Heart right ventricle (tissue), 16 donors: Measurements from ENCODE around the gene CELF4. TPM values are rescaled to one million over a fixed set of nuclear protein-coding genes. Genes with fewer than 3 reads are reported as not detected.

Source experiments
- ATAC-seq, 8 donors: fragments of 200-7000 bp; cut with Tn5 transposase; one replicate each; pipeline ENCODE4 v1.9.1; 2020; ENCODE audit warnings: mild to moderate bottlenecking in 8 of 8, moderate library complexity in 8 of 8, moderate number of reproducible peaks in 1 of 8
- DNase-seq, 2 donors: peaks; one replicate each; pipeline ENCODE4 v3.0.0-alpha.2; 2020
- H3K27ac ChIP-seq, 10 donors: fragments of 200-600 bp; sonication (generic) in 2 of 10; one replicate each; pipeline versions ENCODE4 v1.5.0 to v1.8.0; 2020 to 2022; ENCODE audit warnings: mild to moderate bottlenecking in 3 of 10
- H3K27me3 ChIP-seq, 7 donors: fragments of 200-600 bp; one replicate each; pipeline ENCODE4 v1.8.0; 2021 to 2022; ENCODE audit warnings: mild to moderate bottlenecking in 2 of 7
- H3K36me3 ChIP-seq, 9 donors: fragments of 200-600 bp; sonication (generic) in 1 of 9; one replicate each; pipeline versions ENCODE4 v1.5.0 to v1.8.0; 2020 to 2022; ENCODE audit warnings: mild to moderate bottlenecking in 2 of 9
- H3K4me1 ChIP-seq, 9 donors: fragments of 200-600 bp; sonication (generic) in 1 of 9; one replicate each; pipeline versions ENCODE4 v1.5.0 to v1.8.0; 2020 to 2022; ENCODE audit warnings: mild to moderate bottlenecking in 4 of 9
- H3K4me3 ChIP-seq, 10 donors: fragments of 200-600 bp; sonication (generic) in 2 of 10; one replicate each; pipeline versions ENCODE4 v1.5.0 to v1.8.0; 2020 to 2022; ENCODE audit warnings: mild to moderate bottlenecking in 7 of 10, moderate library complexity in 2 of 10
- H3K9me3 ChIP-seq, 11 donors: fragments of 200-600 bp in 10 of 11; sonication (generic) in 2 of 11; one replicate each; pipeline versions ENCODE4 v1.5.0 to v1.8.0; 2013 to 2022; ENCODE audit warnings: mild to moderate bottlenecking in 2 of 11, control low read depth in 1 of 11, moderate library complexity in 1 of 11
- CTCF ChIP-seq, 9 donors: fragments of 200-600 bp; sonication (generic) in 2 of 9; IDR thresholded peaks; one replicate each; pipeline versions ENCODE4 v1.5.0 to v1.8.0; 2021 to 2022; ENCODE audit warnings: antibody characterized with exemption in 9 of 9, mild to moderate bottlenecking in 5 of 9, moderate library complexity in 1 of 9
- WGBS, 2 donors: extraction: QIAGEN DNeasy Blood & Tissue Kit; methylation state at CpG; one replicate each; pipeline ENCODE4 v1.1.7; 2013; ENCODE audit warnings: inconsistent platforms in 1 of 2; 5-methylcytosine and 5-hydroxymethylcytosine counted together
- intact Hi-C, 10 donors: fragments of 100-400 bp; cut with DNase I; formaldehyde crosslinking; loops; one replicate each; pipeline versions ENCODE4 v1.11.1 to v1.14.2; 2022
- polyA plus RNA-seq, 2 donors: library from polyadenylated mRNA; stranded (reverse); fragments of 200-250 nt; gene quantifications; one replicate each; pipeline ENCODE4 v1.2.3, GENCODE V29; 2013
- total RNA-seq, 10 donors: library from RNA; stranded (reverse); fragmentation: NEBNext Ultra II Directional in 3 of 10; extraction: Animal tissue kit (Norgen Biotek cat#: 25700) in 3 of 10; gene quantifications; one replicate each; pipeline versions ENCODE4 v1.2.1 to v1.2.4, GENCODE V29; 2021 to 2023
- donor health status: Arrhythmogenic right ventricular cardiomyopathy.
- donor health status: ischemic (EF 13 %, LVEDD 7.1; RV severe dilation, severe dysfunction).
- donor health status: healthy with polysubstance abuse.
- donor health status: DM: no; HTN: yes; CAD: no.
- donor health status: DM: no; HTN: no; CAD: no.
- donor health status: ischemic (EF 25% LVEDD 6.9; RV normal size, moderate dysfunction).
- donor health status: ischemic (EF 25% LVEDD 5.7; RV mildly dilated, moderate dysfunction).
- donor health status: healthy.
- donor health status: DM: yes; HTN: yes; CAD: no.
- donor health status: Ischemic cardiomyopathy.
- donor health status: ischemic (EF 35%, LVEDD 5.7; RV mildly dilated, moderate dysfunction).
- donor health status: nonischemic (EF 11% LVEDD 7.7; RV severe dilation, severe dysfunction).
- donor health status: DM: yes; HTN: yes; CAD: no.
- donor health status: PGD.
- donor health status: ischemic (EF 29% LVEDD 5.4; RV normal size, mild dysfunction).
- donor health status: nonischemic (EF 23%, LVEDD 6.1; RV moderate dilation, normal function).

CELF4 gene
- total and polyA plus RNA-seq, 12 donors = 0.07 to 1.2 (median 0.31) TPM; not detected in 1

GRCh38 chr18:37544713-37545112 lies 20.9 kb downstream of the CELF4 start:
- peak in 5 of 8 donors; percentile 16 to 77 (median 43) for ATAC-seq
- no peaks in the 10 kb centered on the region for H3K9me3 ChIP-seq
- no peaks in the 10 kb centered on the region for H3K4me1 ChIP-seq
- H3K27me3 ChIP-seq = peaks cover 0 to 52% (median 34%) of the 10 kb centered on the region in 7 donors
- peak in 1 of 2 donors; percentile 27 for DNase-seq
- H3K4me3 ChIP-seq = no peak overlapping the region
- no peak for TF ChIP-seq CTCF (IDR thresholded peaks at IDR 0.05)
- WGBS, 2 donors = 58% methylated on average over 5 of the region's 5 CpGs
- intact Hi-C loops = loop anchor here in 1 of 10 donors (5.0 kb wide), 1 partner anchor 162 kb away; no protein-coding TSS in a partner anchor
- no peak overlapping the region for H3K27ac ChIP-seq
- H3K36me3 ChIP-seq = no peaks in the 10 kb centered on the region

- DNase-seq = no peak
- TF ChIP-seq CTCF (IDR thresholded peaks at IDR 0.05) = no peak
- WGBS, 2 donors = 74% methylated on average over 10 of the region's 10 CpGs
- Histone ChIP-seq H3K4me1 (no peaks in the 10 kb centered on the region), H3K27ac (no peak overlapping the region), H3K4me3 (no peak overlapping the region), H3K27me3 (peaks cover 0 to 54% (median 33%) of the 10 kb centered on the region in 7 donors), H3K36me3 (no peaks in the 10 kb centered on the region), H3K9me3 (no peaks in the 10 kb centered on the region)
- intact Hi-C loops = loop anchor here in 1 of 10 donors (5.0 kb wide), 1 partner anchor 162 kb away; no protein-coding TSS in a partner anchor
- no peak for ATAC-seq
Observed at GRCh38 chr18:37544217-37544616, 21.4 kb downstream of the CELF4 start.

- no peak for TF ChIP-seq CTCF (IDR thresholded peaks at IDR 0.05)
- 81 to 89% methylated on average over 4 of the region's 4 CpGs for WGBS, 2 donors
- no peak for DNase-seq
- Histone ChIP-seq H3K36me3 (no peaks in the 10 kb centered on the region), H3K4me1 (no peaks in the 10 kb centered on the region), H3K27ac (no peak overlapping the region), H3K27me3 (peaks cover 0 to 54% (median 33%) of the 10 kb centered on the region in 7 donors), H3K9me3 (no peaks in the 10 kb centered on the region), H3K4me3 (no peak overlapping the region)
- intact Hi-C loops = loop anchor here in 1 of 10 donors (5.0 kb wide), 1 partner anchor 161 kb away; no protein-coding TSS in a partner anchor
- no peak for ATAC-seq
Observed at GRCh38 chr18:37543321-37543720, 22.3 kb downstream of the CELF4 start.

- 88% methylated on average over 7 of the region's 7 CpGs for WGBS, 2 donors
- Histone ChIP-seq H3K9me3 (no peaks in the 10 kb centered on the region), H3K27me3 (peaks cover 0 to 71% (median 48%) of the 10 kb centered on the region in 7 donors), H3K4me3 (no peak overlapping the region), H3K27ac (no peak overlapping the region), H3K4me1 (peaks cover 0 to 8% (median 0%) of the 10 kb centered on the region in 9 donors), H3K36me3 (no peaks in the 10 kb centered on the region)
- intact Hi-C loops = loop anchor here in 1 of 10 donors (5.0 kb wide), 1 partner anchor 159 kb away; no protein-coding TSS in a partner anchor
- no peak for TF ChIP-seq CTCF (IDR thresholded peaks at IDR 0.05)
- DNase-seq = no peak
- no peak for ATAC-seq
Observed at GRCh38 chr18:37541517-37541916, 24.1 kb downstream of the CELF4 start.
